Natural killer cell (primary cell): Measurements from ENCODE around the gene ZNF217. TPM values are rescaled to one million over a fixed set of nuclear protein-coding genes. Genes with fewer than 3 reads are reported as not detected.
"Not testable (repeated sequence)": the region's sequence is repeated elsewhere in the genome, so short reads cannot be mapped to it uniquely, and the experiment has no call there.

ENCODE experiments used
- ATAC-seq, 3 donors: fragments of 150-1000 bp in 2 of 3; fragments of 200-7000 bp in 1 of 3; cut with Tn5 transposase; 1 replicate in 1 of 3; 2 replicates in 2 of 3; pipeline ENCODE4 v1.10.0; 2021; ENCODE audit warnings: mild to moderate bottlenecking in 2 of 3, moderate library complexity in 2 of 3
- DNase-seq, 2 donors: peaks; one replicate each; pipeline versions ENCODE4 v3.0.0 to v3.0.0-alpha.2; 2013 to 2021; ENCODE audit warnings: mixed read lengths in 1 of 2
- H3K27ac ChIP-seq: one replicate; pipeline ENCODE4 v1.5.1; 2013; ENCODE audit warnings: mild to moderate bottlenecking, low read length
- H3K27me3 ChIP-seq: one replicate; pipeline ENCODE4 v1.6.1; 2013; ENCODE audit warnings: low read length; ENCODE audit not compliant: control insufficient read depth, insufficient read depth
- H3K36me3 ChIP-seq: one replicate; pipeline ENCODE4 v1.6.1; 2013; ENCODE audit warnings: low read length; ENCODE audit not compliant: control insufficient read depth, insufficient read depth
- H3K4me1 ChIP-seq: one replicate; pipeline ENCODE4 v1.6.1; 2013; ENCODE audit warnings: low read length; ENCODE audit not compliant: control insufficient read depth, insufficient read depth
- H3K4me3 ChIP-seq: one replicate; pipeline ENCODE4 v1.5.1; 2013; ENCODE audit warnings: low read length
- H3K9me3 ChIP-seq: one replicate; pipeline ENCODE4 v1.6.1; 2013; ENCODE audit warnings: low read length; ENCODE audit not compliant: control insufficient read depth, insufficient read depth
- H3K27ac Mint-ChIP-seq, 2 donors: one replicate each; pipeline ENCODE4 v1.8.0; 2022; ENCODE audit warnings: mild to moderate bottlenecking in 2 of 2, mixed read lengths in 2 of 2, moderate library complexity in 1 of 2
- H3K27me3 Mint-ChIP-seq, 2 donors: one replicate each; pipeline ENCODE4 v1.8.0; 2022; ENCODE audit warnings: low read depth in 2 of 2, mixed read lengths in 2 of 2
- H3K36me3 Mint-ChIP-seq: one replicate; pipeline ENCODE4 v1.8.0; 2022; ENCODE audit warnings: mixed read lengths
- H3K4me1 Mint-ChIP-seq, 2 donors: one replicate each; pipeline ENCODE4 v1.8.0; 2022; ENCODE audit warnings: mixed read lengths in 2 of 2
- H3K4me3 Mint-ChIP-seq: one replicate; pipeline ENCODE4 v1.8.0; 2022; ENCODE audit warnings: mild to moderate bottlenecking, moderate library complexity, mixed read lengths
- H3K9me3 Mint-ChIP-seq, 2 donors: one replicate each; pipeline ENCODE4 v1.8.0; 2022; ENCODE audit warnings: mixed read lengths in 2 of 2
- WGBS: methylation state at CpG from one replicate; pipeline ENCODE4 v1.1.7; 2013; ENCODE audit warnings: missing lambda C conversion rate; ENCODE audit not compliant: insufficient coverage; 5-methylcytosine and 5-hydroxymethylcytosine counted together
- intact Hi-C: fragments of 100-400 bp; cut with micrococcal nuclease; formaldehyde crosslinking; loops from one replicate; pipeline ENCODE4 v1.14.2; 2022
- total RNA-seq, 4 donors: library from RNA; stranded (reverse); fragments of 120-200 nt in 1 of 4; gene quantifications; one replicate each; pipeline versions ENCODE4 v1.2.3 to v1.2.4, GENCODE V29; 2013 to 2022
- TF ChIP-seq, protein P1 (sequence below): fragments of 200-600 bp; IDR thresholded peaks from one replicate; pipeline ENCODE4 v1.8.0; 2022; ENCODE audit warnings: antibody characterized with exemption

Gene ZNF217
- 10 to 100 TPM; 56.1 to 69.1 (median 59.0) TPM for total RNA-seq
- 60.9 TPM for total RNA-seq (2013)

- H3K36me3 ChIP-seq, H3K27me3 Mint-ChIP-seq, intact Hi-C loops, H3K9me3 ChIP-seq, H3K36me3 Mint-ChIP-seq, H3K27me3 ChIP-seq, H3K9me3 Mint-ChIP-seq: not testable (repeated sequence)
- Mint-ChIP-seq H3K4me1 (peaks cover 46 to 64% of the 10 kb centered on the region in 2 donors), H3K27ac (peak within 1 kb of the TSS; percentile 91 to 92), H3K4me3 (peak within 1 kb of the TSS; percentile 88)
- peaks cover 15% of the 10 kb centered on the region for H3K4me1 ChIP-seq
- H3K4me3 ChIP-seq, result peak within 1 kb of the TSS; percentile 91
- WGBS, result under 1% methylated on average over 60 of the region's 66 CpGs
- peak within 1 kb of the TSS; percentile 99 for H3K27ac ChIP-seq
- DNase-seq (peak; percentile 67 to 79), ATAC-seq (peak; percentile 34 to 54 (median 40))
Measured at GRCh38 chr20:53593466-53594007, at the start of gene ZNF217. TSS of gene ZNF217 (minus strand) at chr20:53593839. CDS start at chr20:53582826, 11,013 bp downstream.

GRCh38 chr20:53643031-53643832, 49.6 kb upstream of the ZNF217 start:
- H3K27ac Mint-ChIP-seq, result peak overlapping the region; percentile 84 to 88
- TF ChIP-seq, protein P1, sequence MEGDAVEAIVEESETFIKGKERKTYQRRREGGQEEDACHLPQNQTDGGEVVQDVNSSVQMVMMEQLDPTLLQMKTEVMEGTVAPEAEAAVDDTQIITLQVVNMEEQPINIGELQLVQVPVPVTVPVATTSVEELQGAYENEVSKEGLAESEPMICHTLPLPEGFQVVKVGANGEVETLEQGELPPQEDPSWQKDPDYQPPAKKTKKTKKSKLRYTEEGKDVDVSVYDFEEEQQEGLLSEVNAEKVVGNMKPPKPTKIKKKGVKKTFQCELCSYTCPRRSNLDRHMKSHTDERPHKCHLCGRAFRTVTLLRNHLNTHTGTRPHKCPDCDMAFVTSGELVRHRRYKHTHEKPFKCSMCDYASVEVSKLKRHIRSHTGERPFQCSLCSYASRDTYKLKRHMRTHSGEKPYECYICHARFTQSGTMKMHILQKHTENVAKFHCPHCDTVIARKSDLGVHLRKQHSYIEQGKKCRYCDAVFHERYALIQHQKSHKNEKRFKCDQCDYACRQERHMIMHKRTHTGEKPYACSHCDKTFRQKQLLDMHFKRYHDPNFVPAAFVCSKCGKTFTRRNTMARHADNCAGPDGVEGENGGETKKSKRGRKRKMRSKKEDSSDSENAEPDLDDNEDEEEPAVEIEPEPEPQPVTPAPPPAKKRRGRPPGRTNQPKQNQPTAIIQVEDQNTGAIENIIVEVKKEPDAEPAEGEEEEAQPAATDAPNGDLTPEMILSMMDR, result no peak
- Histone ChIP-seq H3K27me3 (no peaks in the 10 kb centered on the region), H3K27ac (peak overlapping the region; percentile 62), H3K36me3 (no peaks in the 10 kb centered on the region), H3K4me1 (peaks cover 22% of the 10 kb centered on the region), H3K9me3 (no peaks in the 10 kb centered on the region), H3K4me3 (peak overlapping the region; percentile 16)
- no peaks in the 10 kb centered on the region for H3K9me3 Mint-ChIP-seq
- peak; percentile 48 to 87 for DNase-seq
- WGBS, result under 1% methylated on average over 11 of the region's 12 CpGs
- intact Hi-C loops, result loop anchor here (5.0 kb wide), 1 partner anchor 36 kb away; no protein-coding TSS in a partner anchor
- no peaks in the 10 kb centered on the region for H3K36me3 Mint-ChIP-seq
- peak; percentile 92 to 97 (median 94) for ATAC-seq
- no peaks in the 10 kb centered on the region for H3K27me3 Mint-ChIP-seq
- peaks cover 17 to 19% of the 10 kb centered on the region in 2 donors for H3K4me1 Mint-ChIP-seq
- H3K4me3 Mint-ChIP-seq, result peak overlapping the region; percentile 90

GRCh38 chr20:53642196-53643030, 48.8 kb upstream of the ZNF217 start:
- H3K9me3 Mint-ChIP-seq, result no peaks in the 10 kb centered on the region
- WGBS, result 37% methylated on average over 16 of the region's 17 CpGs
- Histone ChIP-seq H3K4me3 (peak overlapping the region; percentile 16), H3K4me1 (peaks cover 22% of the 10 kb centered on the region), H3K27ac (peak overlapping the region; percentile 62), H3K9me3 (no peaks in the 10 kb centered on the region), H3K27me3 (no peaks in the 10 kb centered on the region), H3K36me3 (no peaks in the 10 kb centered on the region)
- TF ChIP-seq, protein P1, result no peak
- no peaks in the 10 kb centered on the region for H3K27me3 Mint-ChIP-seq
- H3K27ac Mint-ChIP-seq, result peak overlapping the region; percentile 84 to 88
- H3K4me3 Mint-ChIP-seq, result peak overlapping the region; percentile 90
- no peaks in the 10 kb centered on the region for H3K36me3 Mint-ChIP-seq
- intact Hi-C loops, result loop anchor here (5.0 kb wide), 1 partner anchor 35 kb away; no protein-coding TSS in a partner anchor
- DNase-seq (peak in 1 of 2 donors; percentile 74), ATAC-seq (peak; percentile 67 to 75 (median 68))
- peaks cover 17 to 19% of the 10 kb centered on the region in 2 donors for H3K4me1 Mint-ChIP-seq
